ENCODE measurements around the gene CEP85L.

DNA sequence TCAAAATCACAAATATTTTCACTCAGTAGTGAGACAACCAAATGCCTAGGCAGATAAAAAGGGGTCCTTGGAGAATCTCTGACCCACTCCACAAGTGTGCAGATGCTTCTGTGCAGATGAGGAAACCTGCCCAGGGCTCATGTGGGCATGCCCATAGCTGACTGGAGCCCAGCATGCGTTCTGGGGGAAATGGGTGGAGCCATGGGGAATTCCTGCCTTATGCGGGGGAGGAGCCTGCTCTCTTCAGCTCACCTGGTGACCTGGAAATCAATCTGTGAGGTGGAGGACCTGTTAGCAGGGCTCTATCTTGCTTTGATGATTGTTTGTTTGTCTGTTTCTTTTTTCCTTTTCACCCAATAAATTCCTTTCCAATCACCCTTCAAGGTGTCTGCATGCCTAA is 126.7 kb downstream of the CEP85L start:
- TF ChIP-seq, protein P1, sequence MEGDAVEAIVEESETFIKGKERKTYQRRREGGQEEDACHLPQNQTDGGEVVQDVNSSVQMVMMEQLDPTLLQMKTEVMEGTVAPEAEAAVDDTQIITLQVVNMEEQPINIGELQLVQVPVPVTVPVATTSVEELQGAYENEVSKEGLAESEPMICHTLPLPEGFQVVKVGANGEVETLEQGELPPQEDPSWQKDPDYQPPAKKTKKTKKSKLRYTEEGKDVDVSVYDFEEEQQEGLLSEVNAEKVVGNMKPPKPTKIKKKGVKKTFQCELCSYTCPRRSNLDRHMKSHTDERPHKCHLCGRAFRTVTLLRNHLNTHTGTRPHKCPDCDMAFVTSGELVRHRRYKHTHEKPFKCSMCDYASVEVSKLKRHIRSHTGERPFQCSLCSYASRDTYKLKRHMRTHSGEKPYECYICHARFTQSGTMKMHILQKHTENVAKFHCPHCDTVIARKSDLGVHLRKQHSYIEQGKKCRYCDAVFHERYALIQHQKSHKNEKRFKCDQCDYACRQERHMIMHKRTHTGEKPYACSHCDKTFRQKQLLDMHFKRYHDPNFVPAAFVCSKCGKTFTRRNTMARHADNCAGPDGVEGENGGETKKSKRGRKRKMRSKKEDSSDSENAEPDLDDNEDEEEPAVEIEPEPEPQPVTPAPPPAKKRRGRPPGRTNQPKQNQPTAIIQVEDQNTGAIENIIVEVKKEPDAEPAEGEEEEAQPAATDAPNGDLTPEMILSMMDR (IDR thresholded peaks at IDR 0.05 in 8 of 11, conservative IDR thresholded peaks at IDR 0.05 in 3 of 11) = no peak
- TF ChIP-seq POLR2AphosphoS5 (IDR thresholded peaks at IDR 0.05) (no peak), POLR2A (IDR thresholded peaks at IDR 0.05) (no peak)
